Neuron (in vitro differentiated cells): Measurements from ENCODE around the gene HNRNPAB.
"Not testable (repeated sequence)": the region's sequence is repeated elsewhere in the genome, so short reads cannot be mapped to it uniquely, and the experiment has no call there.

Experiments
- H2AFZ ChIP-seq: one replicate; pipeline ENCODE4 v1.6.1; 2013; ENCODE audit warnings: low read depth, mild to moderate bottlenecking, inconsistent platforms, low read length, moderate library complexity
- H3K27me3 ChIP-seq: one replicate; pipeline ENCODE4 v1.6.1; 2013; ENCODE audit warnings: low read length; ENCODE audit not compliant: insufficient read depth
- H3K36me3 ChIP-seq: one replicate; pipeline ENCODE4 v1.6.1; 2013; ENCODE audit warnings: low read length; ENCODE audit not compliant: insufficient read depth
- H3K4me1 ChIP-seq: one replicate; pipeline ENCODE4 v1.6.1; 2013; ENCODE audit warnings: low read length; ENCODE audit not compliant: insufficient read depth
- H3K4me3 ChIP-seq: 2 replicates; pipeline ENCODE4 v1.5.1; 2013; ENCODE audit warnings: mild to moderate bottlenecking, low read length, moderate library complexity
- H3K9me3 ChIP-seq: one replicate; pipeline ENCODE4 v1.6.1; 2013; ENCODE audit warnings: low read length

HNRNPAB gene

GRCh38 chr5:178221282-178221681 is 16.9 kb downstream of the HNRNPAB start:
- Histone ChIP-seq H3K9me3 (peaks cover 2% of the 10 kb centered on the region), H3K4me1 (no peaks in the 10 kb centered on the region), H2AFZ (no peak overlapping the region), H3K4me3 (no peak overlapping the region), H3K27me3 (no peaks in the 10 kb centered on the region), H3K36me3 (peaks cover 28% of the 10 kb centered on the region)

DNA sequence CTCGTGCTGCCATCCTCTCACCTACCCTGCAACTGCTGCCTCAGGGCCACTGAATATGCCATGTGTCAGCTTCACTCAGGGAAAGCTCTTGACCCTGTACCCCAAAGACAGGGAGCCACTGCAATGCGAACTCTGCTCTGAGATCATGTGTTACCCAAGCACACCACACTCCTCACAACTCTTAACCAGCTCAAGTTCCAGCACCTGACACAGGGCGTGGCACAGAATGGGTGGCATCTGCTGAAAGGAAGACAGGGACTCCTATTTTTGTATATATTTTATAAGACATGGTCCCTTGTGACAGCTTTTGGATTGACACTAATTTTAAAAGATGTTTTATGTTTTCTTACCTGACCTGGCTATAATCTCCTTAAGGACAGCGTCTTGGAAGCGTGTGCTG is 17.5 kb downstream of the HNRNPAB start:
- H3K36me3 ChIP-seq = peaks cover 26% of the 10 kb centered on the region
- H3K27me3 ChIP-seq = no peaks in the 10 kb centered on the region
- H3K9me3 ChIP-seq = peaks cover 2% of the 10 kb centered on the region
- no peaks in the 10 kb centered on the region for H3K4me1 ChIP-seq
- H2AFZ ChIP-seq = no peak overlapping the region
- no peak overlapping the region for H3K4me3 ChIP-seq

DNA sequence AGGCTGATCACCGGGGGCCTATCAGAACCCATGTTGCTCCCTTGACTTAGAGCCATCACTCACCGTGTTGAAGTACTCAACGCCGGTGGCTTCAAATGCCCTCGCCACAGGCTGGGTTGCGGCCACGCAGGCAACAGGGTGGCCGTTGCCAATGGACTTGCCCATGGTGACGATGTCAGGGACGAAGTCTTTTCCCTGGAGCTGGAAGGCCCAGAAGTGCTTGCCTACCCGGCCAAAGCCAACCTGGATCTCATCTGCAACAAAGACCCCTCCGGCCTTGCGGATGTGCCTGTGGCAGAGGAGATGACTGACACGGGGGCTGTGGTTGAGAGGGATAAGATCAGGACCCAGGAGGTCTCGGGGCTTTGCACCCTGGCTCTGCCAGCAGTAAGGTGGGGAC is 18.0 kb downstream of the HNRNPAB start:
- no peaks in the 10 kb centered on the region for H3K4me1 ChIP-seq
- no peak overlapping the region for H2AFZ ChIP-seq
- peaks cover 28% of the 10 kb centered on the region for H3K36me3 ChIP-seq

DNA sequence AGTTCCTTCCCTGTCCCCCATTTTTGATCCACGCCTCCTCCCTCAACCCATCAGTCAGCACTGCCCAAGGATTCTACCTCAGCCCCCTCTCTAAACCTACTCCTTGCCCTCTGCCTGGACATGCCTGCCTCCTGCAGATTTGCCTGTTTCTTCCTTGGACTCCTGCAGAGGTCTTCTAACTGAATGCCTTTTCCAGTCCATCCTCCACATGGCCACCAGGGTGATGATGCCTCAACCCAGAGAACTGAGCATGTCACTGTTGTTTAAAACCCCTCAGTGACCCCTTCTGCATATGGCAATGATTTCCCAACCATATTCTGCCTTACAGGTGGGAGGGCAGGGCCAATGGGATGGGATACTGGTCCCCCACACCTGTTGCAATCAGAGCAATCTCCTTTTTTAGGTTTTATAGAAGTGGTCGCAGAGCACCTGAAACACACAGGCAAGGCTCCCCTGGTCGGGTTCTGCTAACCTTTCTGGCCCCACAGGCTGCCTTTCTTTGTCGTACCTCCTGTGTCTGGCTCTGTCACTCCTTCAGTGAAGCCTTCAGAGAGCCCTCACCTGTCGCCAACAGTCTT is 19.0 kb downstream of the HNRNPAB start:
- Histone ChIP-seq H3K9me3 (peaks cover 6% of the 10 kb centered on the region), H3K4me3 (no peak overlapping the region), H3K4me1 (no peaks in the 10 kb centered on the region), H3K27me3 (no peaks in the 10 kb centered on the region), H3K36me3 (peaks cover 35% of the 10 kb centered on the region), H2AFZ (no peak overlapping the region)

More for the DNA sequence above, 18.0 kb downstream of the HNRNPAB start:
- Histone ChIP-seq H3K27me3 (no peaks in the 10 kb centered on the region), H3K4me3 (no peak overlapping the region), H3K9me3 (peaks cover 2% of the 10 kb centered on the region)

DNA sequence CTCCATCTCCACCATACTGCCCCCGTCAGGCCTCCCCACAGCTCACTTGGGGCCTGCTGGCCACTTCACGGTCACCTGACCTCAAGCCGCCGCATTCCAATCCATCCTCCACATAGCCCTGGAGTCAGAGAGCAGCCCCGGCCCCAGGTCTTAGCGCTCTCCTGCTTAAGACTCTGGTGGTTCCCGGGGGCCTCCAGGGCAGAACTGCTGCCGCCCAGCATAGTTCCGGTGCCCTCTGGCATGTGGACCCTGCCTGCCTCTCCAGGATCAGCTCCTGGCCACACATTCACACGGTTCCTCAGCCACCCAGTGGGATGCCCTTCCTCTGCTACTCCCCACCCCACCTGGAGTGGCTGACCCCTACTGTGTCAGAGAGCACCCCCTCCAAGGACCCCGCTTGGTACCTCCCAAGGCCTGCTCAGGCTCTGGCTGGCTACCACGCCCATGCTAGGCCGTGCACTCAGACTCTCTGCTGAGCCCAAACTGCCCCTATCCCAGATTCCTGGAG is 19.5 kb downstream of the HNRNPAB start:
- Histone ChIP-seq H3K4me1 (no peaks in the 10 kb centered on the region), H2AFZ (no peak overlapping the region), H3K9me3 (peaks cover 6% of the 10 kb centered on the region), H3K27me3 (no peaks in the 10 kb centered on the region), H3K4me3 (no peak overlapping the region), H3K36me3 (peaks cover 35% of the 10 kb centered on the region)

- no peaks in the 10 kb centered on the region for H3K4me1 ChIP-seq
- H2AFZ ChIP-seq = no peak overlapping the region
- H3K4me3 ChIP-seq = no peak overlapping the region
- H3K27me3 ChIP-seq = no peaks in the 10 kb centered on the region
- H3K36me3 ChIP-seq = peaks cover 37% of the 10 kb centered on the region
- H3K9me3 ChIP-seq = peaks cover 6% of the 10 kb centered on the region
These were observed 20.1 kb downstream of the HNRNPAB start for GRCh38 chr5:178224403-178224802.

DNA sequence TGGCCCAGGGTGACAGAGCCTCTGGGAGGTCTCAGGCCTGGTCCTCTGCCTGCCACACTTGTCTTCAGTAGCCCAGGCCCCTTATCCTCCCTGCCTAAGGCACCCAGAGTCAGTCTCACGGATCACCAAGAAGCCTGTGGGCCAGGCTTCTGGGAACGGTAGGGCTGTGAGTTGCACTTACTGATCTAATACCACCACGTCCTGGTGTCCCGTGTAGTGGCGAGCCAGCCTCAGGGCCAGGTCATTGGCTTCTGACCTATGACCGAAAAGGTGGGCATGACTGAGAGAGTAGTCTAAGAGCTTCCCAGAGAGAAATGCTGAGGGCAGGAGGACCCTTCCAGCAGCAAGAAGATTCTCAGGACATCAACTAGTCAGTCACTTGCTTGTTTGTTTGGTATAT is 20.8 kb downstream of the HNRNPAB start:
- H2AFZ ChIP-seq = no peak overlapping the region
- H3K4me1 ChIP-seq = no peaks in the 10 kb centered on the region
- no peaks in the 10 kb centered on the region for H3K27me3 ChIP-seq
- no peak overlapping the region for H3K4me3 ChIP-seq
- peaks cover 43% of the 10 kb centered on the region for H3K36me3 ChIP-seq
- peaks cover 6% of the 10 kb centered on the region for H3K9me3 ChIP-seq

GRCh38 chr5:178227138-178227659 is 22.9 kb downstream of the HNRNPAB start:
- H3K27me3 ChIP-seq = no peaks in the 10 kb centered on the region
- peaks cover 13% of the 10 kb centered on the region for H3K4me1 ChIP-seq
- H3K9me3 ChIP-seq = peaks cover 6% of the 10 kb centered on the region
- no peak overlapping the region for H3K4me3 ChIP-seq
- H2AFZ ChIP-seq = no peak overlapping the region
- H3K36me3 ChIP-seq = peaks cover 44% of the 10 kb centered on the region

DNA sequence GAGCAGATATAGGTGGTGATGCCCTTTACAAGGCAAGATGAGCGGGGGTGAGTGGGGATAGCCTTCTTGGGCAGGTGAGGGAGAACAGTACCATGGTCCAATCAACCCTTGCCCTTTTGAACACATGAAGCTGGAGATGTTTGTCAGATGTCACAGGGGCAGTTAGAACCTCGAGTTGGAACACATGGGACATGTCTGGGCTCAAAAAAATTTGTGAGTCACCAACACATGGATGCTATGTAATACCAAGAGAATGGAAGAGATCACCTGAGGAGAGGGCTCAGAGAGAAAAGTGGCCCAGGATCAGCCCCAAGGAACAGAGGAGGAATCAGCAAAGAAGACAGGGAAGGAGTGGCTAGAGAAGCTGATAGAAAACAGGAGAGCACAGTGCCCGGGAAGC is 23.6 kb downstream of the HNRNPAB start:
- peaks cover 13% of the 10 kb centered on the region for H3K4me1 ChIP-seq
- H2AFZ ChIP-seq = no peak overlapping the region
- peaks cover 6% of the 10 kb centered on the region for H3K9me3 ChIP-seq
- no peaks in the 10 kb centered on the region for H3K27me3 ChIP-seq
- H3K36me3 ChIP-seq = peaks cover 44% of the 10 kb centered on the region
- H3K4me3 ChIP-seq = no peak overlapping the region

DNA sequence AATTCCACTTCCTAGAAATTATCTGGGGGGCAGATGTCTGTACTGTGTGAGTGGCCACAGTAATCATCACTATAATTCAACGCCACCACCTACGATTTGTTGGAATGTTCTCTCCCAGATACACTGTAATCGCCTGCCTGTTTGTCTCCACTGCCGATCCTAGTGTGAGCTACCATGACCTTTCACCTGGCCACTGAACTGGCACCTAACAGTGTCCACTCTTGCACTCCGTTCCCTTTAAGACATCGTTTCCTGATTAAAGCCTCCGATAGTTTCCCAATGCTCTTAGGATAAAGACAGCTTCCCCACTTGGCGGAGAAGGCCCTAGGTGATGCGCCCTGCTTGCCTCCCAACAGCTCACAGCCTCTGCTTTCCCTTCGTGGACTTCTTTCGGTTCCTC is 24.3 kb downstream of the HNRNPAB start:
- Histone ChIP-seq H3K4me3 (no peak overlapping the region), H3K9me3 (peaks cover 6% of the 10 kb centered on the region), H2AFZ (no peak overlapping the region), H3K4me1 (peaks cover 13% of the 10 kb centered on the region), H3K27me3 (no peaks in the 10 kb centered on the region), H3K36me3 (peaks cover 44% of the 10 kb centered on the region)

- H3K9me3 ChIP-seq, H2AFZ ChIP-seq, H3K27me3 ChIP-seq, H3K4me3 ChIP-seq: not testable (repeated sequence)
- Histone ChIP-seq H3K36me3 (peaks cover 44% of the 10 kb centered on the region), H3K4me1 (peaks cover 13% of the 10 kb centered on the region)
These were observed 24.8 kb downstream of the HNRNPAB start for GRCh38 chr5:178229111-178229510.

DNA sequence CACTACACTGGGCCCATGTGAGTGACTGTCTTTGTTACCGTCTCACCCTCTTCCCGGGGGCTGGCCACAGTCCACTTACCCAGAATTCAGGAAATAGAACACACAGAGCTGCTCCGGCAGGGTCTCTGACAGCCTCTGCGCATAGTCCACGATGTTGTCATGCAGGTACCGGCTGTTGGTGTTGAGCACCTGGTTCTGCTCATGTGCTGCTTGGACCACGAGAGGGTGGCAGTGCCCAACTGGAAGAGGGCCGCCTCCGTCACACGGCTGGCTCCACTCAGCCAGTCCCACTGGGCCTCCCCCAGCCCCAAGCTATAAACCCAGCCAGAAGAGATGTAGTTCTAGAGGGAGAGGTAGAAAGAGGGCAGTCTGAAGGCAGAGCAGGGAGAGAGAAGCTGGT is 25.5 kb downstream of the HNRNPAB start:
- peaks cover 6% of the 10 kb centered on the region for H3K9me3 ChIP-seq
- H3K27me3 ChIP-seq = no peaks in the 10 kb centered on the region
- H3K4me1 ChIP-seq = peaks cover 13% of the 10 kb centered on the region
- no peak overlapping the region for H3K4me3 ChIP-seq
- H3K36me3 ChIP-seq = peaks cover 41% of the 10 kb centered on the region
- no peak overlapping the region for H2AFZ ChIP-seq

GRCh38 chr5:178230879-178231538 is 26.7 kb downstream of the HNRNPAB start:
- H3K27me3 ChIP-seq = no peaks in the 10 kb centered on the region
- H3K4me1 ChIP-seq = peaks cover 13% of the 10 kb centered on the region
- peak overlapping the region; percentile 74 for H3K4me3 ChIP-seq
- peaks cover 37% of the 10 kb centered on the region for H3K36me3 ChIP-seq
- no peak overlapping the region for H2AFZ ChIP-seq
- H3K9me3 ChIP-seq = peaks cover 4% of the 10 kb centered on the region
